Muscle layer of duodenum (tissue), 2 donors: Measurements from ENCODE around the gene PRDX4.
"Not testable (repeated sequence)": the region's sequence is repeated elsewhere in the genome, so short reads cannot be mapped to it uniquely, and the experiment has no call there.

Experiments
- H3K27ac ChIP-seq: one replicate; pipeline ENCODE4 v1.7.0; 2013; ENCODE audit warnings: mild to moderate bottlenecking, low read length
- H3K27me3 ChIP-seq: one replicate; pipeline ENCODE4 v1.7.0; 2013; ENCODE audit warnings: low read depth, mild to moderate bottlenecking, control low read depth, low read length
- H3K36me3 ChIP-seq, 2 donors: one replicate each; pipeline ENCODE4 v1.7.0; 2013; ENCODE audit warnings: low read length in 2 of 2, control low read depth in 1 of 2, mild to moderate bottlenecking in 1 of 2; ENCODE audit not compliant: insufficient read depth in 2 of 2, control insufficient read depth in 1 of 2
- H3K4me1 ChIP-seq, 2 donors: one replicate each; pipeline ENCODE4 v1.7.0; 2013; ENCODE audit warnings: low read length in 2 of 2, mild to moderate bottlenecking in 2 of 2, control low read depth in 1 of 2, moderate library complexity in 1 of 2; ENCODE audit not compliant: insufficient read depth in 2 of 2, control insufficient read depth in 1 of 2
- H3K4me3 ChIP-seq, 2 donors: one replicate each; pipeline ENCODE4 v1.7.0; 2013; ENCODE audit warnings: low read length in 2 of 2, low read depth in 1 of 2, mild to moderate bottlenecking in 1 of 2
- H3K9me3 ChIP-seq, 2 donors: one replicate each; pipeline ENCODE4 v1.7.0; 2013; ENCODE audit warnings: low read length in 2 of 2, control low read depth in 1 of 2, mild to moderate bottlenecking in 1 of 2; ENCODE audit not compliant: control insufficient read depth in 1 of 2
- donor health status: healthy.

PRDX4 gene

DNA sequence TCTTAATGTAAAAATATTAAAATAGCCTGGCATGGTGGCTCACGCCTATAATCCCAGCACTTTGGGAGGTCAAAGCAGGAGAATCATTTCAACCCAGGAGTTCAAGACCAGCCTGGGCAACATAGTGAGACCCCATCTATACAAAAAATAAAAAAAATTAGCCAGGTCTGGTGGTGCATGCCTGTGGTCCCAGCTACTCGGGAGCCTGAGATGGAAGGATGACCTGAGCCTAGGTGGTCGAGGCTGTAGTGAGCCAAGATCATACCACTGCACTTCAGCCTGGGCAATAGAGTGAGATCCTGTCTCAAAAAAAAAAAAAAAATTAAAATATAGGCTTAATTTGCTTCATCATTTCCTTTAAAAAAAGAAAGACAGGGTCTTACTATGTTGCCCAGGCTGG is 9.2 kb downstream of the PRDX4 start:
- peaks cover 0 to 10% of the 10 kb centered on the region in 2 donors for H3K36me3 ChIP-seq

DNA sequence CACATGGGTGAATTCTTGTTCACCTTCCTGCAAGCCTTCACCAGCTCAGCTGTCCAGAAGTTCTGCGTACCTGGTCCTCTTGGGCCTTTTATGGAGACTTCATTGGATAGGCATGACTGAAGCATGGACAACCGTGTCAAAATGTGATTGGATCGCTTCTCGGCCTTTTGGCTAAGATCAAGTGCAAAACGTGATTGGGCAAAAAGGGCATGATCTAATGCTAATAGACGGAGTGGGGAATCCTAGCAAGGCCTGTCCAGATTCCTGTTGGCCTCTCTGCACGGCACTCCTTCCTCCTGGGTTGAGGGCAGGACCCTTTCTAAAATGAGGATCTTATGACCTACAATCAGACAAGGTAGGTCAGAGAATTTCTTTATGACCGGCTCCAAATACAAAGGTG is 24.9 kb downstream of the PRDX4 start:
- Histone ChIP-seq H3K4me1 (no peaks in the 10 kb centered on the region), H3K27me3 (no peaks in the 10 kb centered on the region), H3K4me3 (no peak overlapping the region), H3K36me3 (no peaks in the 10 kb centered on the region), H3K9me3 (no peaks in the 10 kb centered on the region), H3K27ac (no peak overlapping the region)

More for the DNA sequence above, 9.2 kb downstream of the PRDX4 start:
- H3K9me3 ChIP-seq, H3K4me1 ChIP-seq, H3K4me3 ChIP-seq, H3K27me3 ChIP-seq, H3K27ac ChIP-seq: not testable (repeated sequence)

DNA sequence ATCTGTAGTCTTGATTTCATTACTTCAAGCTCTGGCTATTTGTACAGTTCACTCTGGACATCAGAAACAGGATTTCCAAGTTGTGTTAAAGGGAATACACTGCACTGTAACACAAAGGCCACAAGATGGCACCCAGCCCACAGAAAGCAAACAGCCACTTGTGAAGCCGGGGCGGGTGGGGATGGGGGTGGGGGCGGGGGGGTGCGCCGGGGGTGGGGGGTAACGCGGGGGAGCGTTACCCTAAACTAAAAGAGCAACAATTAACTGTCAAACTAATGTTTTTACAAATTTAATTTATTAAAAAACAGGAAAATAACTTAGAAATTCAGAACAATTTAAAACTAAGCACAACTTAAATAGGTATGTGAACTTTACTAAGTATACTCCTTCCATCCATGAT is 27.3 kb downstream of the PRDX4 start:
- Histone ChIP-seq H3K36me3 (no peaks in the 10 kb centered on the region), H3K4me3 (no peak overlapping the region), H3K27me3 (no peaks in the 10 kb centered on the region), H3K27ac (no peak overlapping the region), H3K9me3 (no peaks in the 10 kb centered on the region), H3K4me1 (no peaks in the 10 kb centered on the region)

DNA sequence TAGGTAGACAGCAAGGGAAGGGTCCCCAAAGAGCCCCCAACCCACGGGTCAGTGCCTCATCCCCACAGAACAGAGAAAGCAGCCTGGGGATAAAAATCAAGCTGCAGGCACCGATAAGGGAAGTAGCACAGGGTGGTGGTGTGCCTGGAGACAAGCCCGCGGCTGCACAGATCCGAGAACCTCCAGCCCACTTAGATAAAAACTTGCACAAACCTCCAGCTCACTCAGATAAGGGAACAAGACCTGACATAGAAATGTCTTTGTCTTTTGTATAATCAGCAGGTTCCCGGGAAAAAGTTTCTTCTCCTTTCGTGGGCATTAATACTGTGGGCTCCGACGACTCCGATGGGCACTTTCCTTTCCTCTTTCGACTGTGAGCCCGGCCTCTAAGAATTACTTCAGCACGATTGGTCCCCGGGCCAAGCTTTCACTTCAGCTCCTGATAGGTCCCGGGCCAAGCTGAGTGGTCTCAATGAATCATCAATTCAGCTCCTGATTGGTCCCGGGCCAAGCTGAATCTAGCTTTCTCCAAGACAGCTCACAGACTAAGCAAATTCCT is 32.4 kb downstream of the PRDX4 start:
- no peaks in the 10 kb centered on the region for H3K4me1 ChIP-seq
- no peak overlapping the region for H3K27ac ChIP-seq
- peaks cover 4 to 16% of the 10 kb centered on the region in 2 donors for H3K36me3 ChIP-seq
- H3K27me3 ChIP-seq: no peaks in the 10 kb centered on the region
- H3K9me3 ChIP-seq: no peaks in the 10 kb centered on the region
- H3K4me3 ChIP-seq: no peak overlapping the region

DNA sequence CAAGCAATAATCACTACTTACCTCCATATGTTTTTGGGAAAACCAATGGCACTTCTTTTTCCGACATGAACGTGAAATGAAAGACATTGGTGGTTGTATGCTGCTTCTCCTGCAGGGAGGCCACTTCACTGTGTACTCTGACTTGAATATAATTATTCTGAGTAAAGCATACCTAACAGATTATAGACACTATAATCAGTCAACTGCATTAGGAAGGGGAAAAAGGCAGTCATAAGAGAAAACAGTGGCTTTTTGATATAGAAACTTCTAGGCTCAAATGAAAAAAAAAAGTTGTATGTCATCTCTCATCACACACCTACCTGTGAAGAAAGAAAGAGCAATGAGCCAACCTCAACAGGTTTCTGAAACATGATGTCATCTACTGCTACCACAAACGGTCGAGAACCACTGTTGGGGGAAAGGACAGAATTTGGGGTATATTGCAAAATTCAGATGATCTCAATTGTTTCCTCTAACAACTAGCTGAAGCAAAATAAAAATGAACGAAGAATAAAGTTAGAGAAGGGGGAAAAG is 37.4 kb downstream of the PRDX4 start:
- peaks cover 14 to 26% of the 10 kb centered on the region in 2 donors for H3K36me3 ChIP-seq
- H3K27ac ChIP-seq: no peak overlapping the region
- H3K4me3 ChIP-seq: no peak overlapping the region
- H3K27me3 ChIP-seq: no peaks in the 10 kb centered on the region
- no peaks in the 10 kb centered on the region for H3K9me3 ChIP-seq
- H3K4me1 ChIP-seq: no peaks in the 10 kb centered on the region

DNA sequence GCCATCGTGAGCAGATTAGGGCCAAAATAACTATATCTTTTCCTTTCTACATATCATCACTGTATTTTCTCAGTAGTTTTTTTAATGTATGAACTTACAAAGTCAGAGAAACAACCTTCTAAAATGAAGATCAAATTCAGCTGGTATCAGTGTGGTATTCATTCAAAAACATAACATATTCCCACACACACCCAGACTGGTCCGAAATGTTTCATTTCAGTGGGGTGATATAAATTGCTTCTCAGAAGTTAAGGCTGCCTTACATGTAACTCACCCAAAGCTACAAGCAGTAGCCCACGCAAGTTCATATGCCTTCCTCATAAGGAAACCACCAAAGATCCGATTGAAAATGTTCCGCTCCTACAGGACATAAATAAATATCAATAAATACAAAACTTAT is 37.9 kb downstream of the PRDX4 start:
- Histone ChIP-seq H3K27ac (no peak overlapping the region), H3K36me3 (peaks cover 14 to 31% of the 10 kb centered on the region in 2 donors), H3K4me1 (no peaks in the 10 kb centered on the region), H3K9me3 (no peaks in the 10 kb centered on the region), H3K27me3 (no peaks in the 10 kb centered on the region), H3K4me3 (no peak overlapping the region)

DNA sequence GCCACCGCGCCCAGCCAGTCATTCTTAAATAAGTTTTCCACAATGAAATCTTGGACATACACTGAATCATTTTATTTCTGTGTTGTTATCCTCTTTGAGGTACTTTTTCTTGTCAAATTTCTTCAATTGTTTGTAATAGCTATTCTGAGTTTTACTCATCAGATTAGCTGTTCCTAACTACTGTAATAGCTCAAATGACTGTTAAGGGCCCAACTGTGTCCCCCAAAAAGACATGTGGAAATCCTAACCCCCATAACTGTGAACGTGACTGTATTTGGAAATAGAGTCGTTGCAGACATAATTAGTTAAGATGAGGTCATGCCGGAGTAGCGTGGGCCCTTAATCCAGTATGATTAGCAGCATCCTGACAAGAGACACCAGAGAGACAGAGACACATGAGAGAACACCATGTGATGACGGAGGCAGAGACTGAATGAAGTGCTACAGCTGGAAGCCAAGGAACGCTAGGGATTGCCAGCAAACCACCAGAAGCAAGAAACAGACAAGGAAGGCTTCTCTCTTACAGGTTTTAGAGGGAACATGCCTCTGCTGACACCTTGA is 52.9 kb downstream of the PRDX4 start:
- Histone ChIP-seq H3K4me1 (no peaks in the 10 kb centered on the region), H3K27ac (no peak overlapping the region), H3K4me3 (no peak overlapping the region), H3K36me3 (peaks cover 0 to 15% of the 10 kb centered on the region in 2 donors), H3K27me3 (no peaks in the 10 kb centered on the region), H3K9me3 (no peaks in the 10 kb centered on the region)

DNA sequence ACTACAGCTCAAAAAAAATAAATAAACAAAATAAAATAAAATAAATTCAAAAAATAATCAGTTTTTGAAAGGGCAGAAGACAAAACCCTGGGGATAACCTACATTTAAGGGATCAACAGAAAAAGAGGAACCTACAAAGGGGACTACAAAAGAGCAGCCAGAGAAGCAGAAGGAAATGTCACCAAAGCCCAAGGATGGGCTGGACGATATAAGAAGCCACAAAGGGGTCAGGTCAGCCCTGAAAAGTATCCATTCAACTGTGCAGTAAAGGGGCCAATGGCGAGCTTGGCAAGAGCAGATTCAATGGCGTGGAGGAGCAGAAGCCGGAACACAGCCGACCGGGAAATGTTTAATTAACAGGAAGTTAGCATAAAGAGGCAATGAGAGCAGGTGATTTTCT is 58.9 kb downstream of the PRDX4 start:
- H3K4me3 ChIP-seq: no peak overlapping the region
- H3K36me3 ChIP-seq: peaks cover 4 to 19% of the 10 kb centered on the region in 2 donors
- no peaks in the 10 kb centered on the region for H3K27me3 ChIP-seq
- no peaks in the 10 kb centered on the region for H3K4me1 ChIP-seq
- H3K9me3 ChIP-seq: no peaks in the 10 kb centered on the region
- no peak overlapping the region for H3K27ac ChIP-seq

DNA sequence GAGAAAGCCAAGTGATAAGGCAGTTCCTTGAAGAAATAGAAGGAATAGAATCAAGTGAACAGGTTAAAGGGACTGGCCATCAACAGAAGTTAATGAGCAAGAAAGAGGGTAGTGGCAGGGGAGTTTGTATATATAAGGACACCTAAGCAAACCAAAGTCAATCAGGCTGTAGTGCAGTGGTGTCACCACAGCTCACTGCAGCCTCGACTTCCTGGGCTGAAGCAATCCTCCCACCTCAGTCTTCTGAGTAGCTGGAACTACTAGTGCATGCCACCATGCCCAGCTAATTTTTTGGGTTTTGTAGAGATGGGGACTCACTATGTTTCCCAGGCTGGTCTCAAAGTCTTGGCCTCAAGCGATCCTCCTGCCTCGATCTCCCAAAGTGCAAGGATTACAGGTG is 59.9 kb downstream of the PRDX4 start:
- H3K36me3 ChIP-seq: peaks cover 4 to 19% of the 10 kb centered on the region in 2 donors
- H3K4me1 ChIP-seq: no peaks in the 10 kb centered on the region
- H3K27ac ChIP-seq: no peak overlapping the region
- H3K27me3 ChIP-seq: no peaks in the 10 kb centered on the region
- H3K9me3 ChIP-seq: no peaks in the 10 kb centered on the region
- no peak overlapping the region for H3K4me3 ChIP-seq

DNA sequence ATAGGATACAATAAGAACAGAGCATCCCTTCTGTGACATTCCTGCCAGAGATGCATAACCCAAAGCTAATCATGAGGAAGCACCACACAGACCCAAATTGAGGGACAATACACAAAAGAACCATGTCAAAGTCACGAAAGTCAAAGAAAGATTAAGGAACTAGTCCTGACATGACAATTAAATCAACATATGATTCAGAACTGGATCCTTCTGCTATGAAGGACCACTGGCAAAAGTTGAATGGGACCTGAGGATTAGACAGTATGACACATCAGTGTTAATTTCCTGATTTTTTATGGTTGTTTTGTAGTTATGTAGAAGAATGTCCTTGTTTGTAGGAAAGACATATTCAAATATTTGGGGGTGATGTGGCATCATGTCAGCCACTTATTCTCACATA is 61.9 kb downstream of the PRDX4 start:
- Histone ChIP-seq H3K9me3 (no peaks in the 10 kb centered on the region), H3K36me3 (peaks cover 11 to 19% of the 10 kb centered on the region in 2 donors), H3K27ac (no peak overlapping the region), H3K4me3 (no peak overlapping the region), H3K4me1 (no peaks in the 10 kb centered on the region), H3K27me3 (no peaks in the 10 kb centered on the region)

DNA sequence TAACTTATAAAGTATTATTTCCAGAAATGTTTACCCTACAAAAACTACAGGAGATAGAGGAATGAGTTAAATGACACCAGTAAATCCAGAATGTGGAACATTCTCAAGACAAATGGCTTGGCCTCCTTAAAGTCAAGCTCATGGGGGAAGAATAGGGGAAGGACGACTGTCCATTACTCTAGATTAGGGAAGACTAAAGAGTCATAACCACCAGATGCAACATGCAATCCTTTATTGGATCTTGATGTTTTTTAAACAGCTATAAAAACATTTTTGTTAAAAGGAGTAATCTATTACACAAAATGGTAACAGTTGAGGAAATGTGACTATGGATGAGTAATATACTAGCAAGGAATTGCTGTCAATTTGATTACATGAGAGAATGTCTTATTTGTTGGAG is 64.7 kb downstream of the PRDX4 start:
- no peaks in the 10 kb centered on the region for H3K4me1 ChIP-seq
- no peak overlapping the region for H3K4me3 ChIP-seq
- no peaks in the 10 kb centered on the region for H3K9me3 ChIP-seq
- peaks cover 11 to 15% of the 10 kb centered on the region in 2 donors for H3K36me3 ChIP-seq
- no peaks in the 10 kb centered on the region for H3K27me3 ChIP-seq
- no peak overlapping the region for H3K27ac ChIP-seq

DNA sequence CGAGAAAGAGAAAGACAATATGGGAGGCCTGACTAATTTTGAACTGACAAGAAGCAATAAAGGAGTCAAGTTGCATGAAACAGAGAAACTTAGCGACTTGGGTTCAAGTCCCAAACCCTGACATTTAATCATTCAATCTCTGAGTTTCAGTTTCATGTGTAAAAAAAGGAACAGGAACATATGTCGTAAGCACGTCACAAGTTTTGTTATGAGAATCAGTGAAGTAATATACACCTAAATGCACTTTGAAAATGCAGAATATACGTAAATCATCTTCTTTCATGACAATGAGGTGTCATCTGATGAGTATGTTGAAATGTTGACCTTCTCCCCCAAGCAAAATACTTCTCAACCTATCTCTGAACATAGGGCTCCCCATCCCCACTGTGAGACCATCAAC is 65.4 kb downstream of the PRDX4 start:
- Histone ChIP-seq H3K27ac (no peak overlapping the region), H3K4me1 (no peaks in the 10 kb centered on the region), H3K27me3 (no peaks in the 10 kb centered on the region), H3K36me3 (peaks cover 11 to 15% of the 10 kb centered on the region in 2 donors), H3K4me3 (no peak overlapping the region), H3K9me3 (no peaks in the 10 kb centered on the region)
